IPS-18c (cell line): ENCODE measurements around the gene PROCR.
"Not testable (repeated sequence)": the region's sequence is repeated elsewhere in the genome, so short reads cannot be mapped to it uniquely, and the experiment has no call there.

Experiments
- H3K4me3 ChIP-seq: 2 replicates; pipeline ENCODE4 v1.7.0; 2013; ENCODE audit warnings: low read depth, mild to moderate bottlenecking, low read length, moderate library complexity; ENCODE audit not compliant: insufficient read depth
- H3K9me3 ChIP-seq: one replicate; pipeline ENCODE4 v1.6.1; 2013; ENCODE audit warnings: mild to moderate bottlenecking, low read length, moderate library complexity; ENCODE audit not compliant: control insufficient read depth, insufficient read depth

Gene PROCR

GRCh38 chr20:35171753-35172433 lies at the start of gene PROCR:
Gene PROCR, plus strand, starts transcription at chr20:35172072. Its CDS starts 83 bp downstream, at chr20:35172155.
- Histone ChIP-seq H3K9me3 (no peaks in the 10 kb centered on the region), H3K4me3 (peak within 1 kb of the TSS; percentile 57)

DNA sequence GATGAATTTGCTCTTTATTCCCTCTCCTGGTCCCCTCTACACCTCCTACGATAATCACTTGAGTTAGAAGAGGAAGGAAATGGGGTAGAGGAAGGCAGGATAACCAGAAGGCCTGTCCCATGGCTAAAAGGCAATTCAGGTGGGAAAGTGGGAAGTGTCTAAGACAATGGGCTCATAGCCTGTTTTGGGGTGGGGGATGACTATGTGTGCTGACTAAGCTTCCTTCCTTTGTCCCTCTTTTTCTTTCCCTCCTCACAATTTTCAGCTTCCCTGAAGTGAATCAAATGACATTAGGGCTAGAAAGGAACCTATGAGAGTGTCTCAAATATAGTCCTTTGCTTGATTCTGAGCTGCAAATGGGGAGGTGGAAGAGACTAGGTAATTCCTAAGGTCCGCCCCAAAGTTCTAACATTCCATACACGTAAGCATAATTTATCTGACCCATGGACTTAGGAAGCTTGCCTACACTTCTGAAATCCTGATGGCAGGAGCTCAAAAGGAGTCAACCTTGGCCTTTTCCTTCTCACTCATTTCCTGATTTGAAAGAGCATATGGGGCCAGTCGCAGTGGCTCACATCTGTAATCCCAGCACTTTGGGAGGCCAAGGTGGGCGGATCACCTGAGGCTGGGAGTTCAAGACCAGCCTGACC lies 49.0 kb upstream of the PROCR start:
- H3K9me3 ChIP-seq: no peaks in the 10 kb centered on the region
- H3K4me3 ChIP-seq: no peak overlapping the region

- no peak overlapping the region for H3K4me3 ChIP-seq
- no peaks in the 10 kb centered on the region for H3K9me3 ChIP-seq
These were observed 46.1 kb upstream of the PROCR start for GRCh38 chr20:35125753-35126152.

GRCh38 chr20:35129647-35130069 lies 42.2 kb upstream of the PROCR start:
- Histone ChIP-seq H3K4me3 (no peak overlapping the region), H3K9me3 (no peaks in the 10 kb centered on the region)

- Histone ChIP-seq H3K4me3 (no peak overlapping the region), H3K9me3 (no peaks in the 10 kb centered on the region)
These were observed 39.9 kb upstream of the PROCR start for GRCh38 chr20:35131934-35132333.

- no peak overlapping the region for H3K4me3 ChIP-seq
- H3K9me3 ChIP-seq: no peaks in the 10 kb centered on the region
These were observed 38.8 kb upstream of the PROCR start for GRCh38 chr20:35133031-35133430.

DNA sequence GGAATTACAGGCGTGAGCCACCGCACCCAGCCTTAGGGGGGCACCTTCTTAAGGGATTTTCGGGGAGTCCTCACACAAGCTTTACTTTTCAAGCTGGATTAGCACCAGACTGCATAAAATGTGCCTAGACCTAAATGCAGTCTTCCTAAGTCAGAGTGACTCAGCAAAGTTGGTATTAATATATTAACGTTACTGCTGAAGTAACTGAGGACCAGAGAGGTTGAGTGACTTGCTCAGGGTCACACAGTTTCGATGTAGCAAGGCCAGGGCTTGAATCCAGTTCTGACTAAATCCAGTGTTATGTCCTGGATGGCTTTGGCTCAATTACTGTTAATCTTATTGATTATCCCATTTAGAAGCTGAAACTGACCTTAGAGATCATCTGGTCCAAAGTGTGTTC lies 38.1 kb upstream of the PROCR start:
- Histone ChIP-seq H3K4me3 (no peak overlapping the region), H3K9me3 (no peaks in the 10 kb centered on the region)

- no peak overlapping the region for H3K4me3 ChIP-seq
These were observed 37.4 kb upstream of the PROCR start for GRCh38 chr20:35134472-35134871.

GRCh38 chr20:35134880-35135279 lies 37.0 kb upstream of the PROCR start:
- Histone ChIP-seq H3K9me3 (no peaks in the 10 kb centered on the region), H3K4me3 (no peak overlapping the region)

More at GRCh38 chr20:35134472-35134871, 37.4 kb upstream of the PROCR start:
- H3K9me3 ChIP-seq: no peaks in the 10 kb centered on the region

GRCh38 chr20:35135867-35136586 lies 35.8 kb upstream of the PROCR start:
- Histone ChIP-seq H3K4me3 (no peak overlapping the region), H3K9me3 (no peaks in the 10 kb centered on the region)

DNA sequence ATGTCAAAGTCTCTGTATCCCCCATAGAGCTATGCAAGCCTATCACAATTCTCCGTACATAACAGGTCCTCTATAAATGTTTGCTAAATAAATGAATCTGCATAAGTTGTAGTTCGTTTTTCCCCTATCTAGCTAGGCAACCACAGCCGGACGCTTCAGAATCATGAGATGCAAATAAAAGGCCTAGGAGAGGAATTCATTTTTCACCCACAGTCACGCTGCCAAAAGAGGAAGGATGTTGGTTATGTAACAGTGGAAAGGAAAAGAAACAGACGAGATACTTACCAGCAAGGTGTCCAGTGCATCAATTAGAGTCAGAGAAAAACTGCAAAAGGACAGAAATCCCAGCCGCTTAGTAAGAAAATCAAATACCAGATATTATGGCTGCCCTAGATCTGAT lies 27.2 kb upstream of the PROCR start:
- Histone ChIP-seq H3K4me3 (no peak overlapping the region), H3K9me3 (no peaks in the 10 kb centered on the region)

DNA sequence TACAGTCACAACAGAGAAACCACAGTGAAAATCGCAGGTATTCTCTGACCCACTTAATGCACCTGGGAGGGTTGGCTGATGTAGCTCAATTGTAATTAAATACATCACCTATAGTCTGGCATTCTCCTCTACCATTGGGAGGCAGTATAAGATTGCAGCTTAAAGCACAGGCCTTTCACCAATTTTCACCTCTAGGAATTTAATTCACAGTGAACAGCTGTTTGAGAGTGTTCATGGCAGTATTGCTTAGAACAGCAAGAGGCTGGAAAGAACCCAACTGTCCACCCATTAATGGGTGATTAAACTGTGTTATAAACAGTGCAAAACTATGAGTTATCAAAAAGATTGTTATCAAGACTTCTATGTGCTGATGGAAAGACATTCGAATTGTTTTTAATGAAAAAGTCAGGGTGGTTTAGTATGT lies 26.7 kb upstream of the PROCR start:
- Histone ChIP-seq H3K9me3 (no peaks in the 10 kb centered on the region), H3K4me3 (no peak overlapping the region)

- H3K4me3 ChIP-seq: peak overlapping the region; percentile 97
These were observed 25.5 kb upstream of the PROCR start for GRCh38 chr20:35146299-35146919.

GRCh38 chr20:35146920-35147574 lies 24.8 kb upstream of the PROCR start, which contains the start of gene EDEM2:
Gene EDEM2, minus strand, starts transcription at chr20:35147336. Its CDS starts 78 bp downstream, at chr20:35147258.
- Histone ChIP-seq H3K4me3 (peak within 1 kb of the TSS; percentile 97), H3K9me3 (peaks cover 3% of the 10 kb centered on the region)

More at GRCh38 chr20:35146299-35146919, 25.5 kb upstream of the PROCR start:
- peaks cover under 1% of the 10 kb centered on the region for H3K9me3 ChIP-seq

DNA sequence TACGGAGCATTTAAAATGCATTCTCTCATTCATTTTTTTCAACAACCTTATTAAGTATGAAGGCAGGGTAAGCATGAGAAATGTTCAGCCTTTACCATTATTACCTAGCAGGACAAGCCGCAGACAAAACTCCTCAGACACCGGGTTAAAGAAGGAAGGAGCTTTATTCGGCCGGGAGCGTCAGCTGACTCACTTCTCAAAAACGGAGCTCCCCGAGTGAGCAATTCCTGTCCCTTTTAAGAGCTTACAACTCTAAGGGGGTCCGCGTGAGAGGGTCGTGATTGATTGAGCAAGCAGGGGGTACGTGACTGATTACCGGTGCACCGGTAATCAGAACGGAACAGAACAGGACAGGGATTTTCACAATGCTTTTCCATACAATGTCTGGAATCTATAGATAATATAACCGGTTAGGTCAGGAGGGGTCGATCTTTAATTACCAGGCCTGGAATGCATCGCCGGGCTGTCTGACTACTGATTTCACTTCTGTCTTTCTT lies 24.2 kb upstream of the PROCR start:
- H3K4me3 ChIP-seq: peak overlapping the region; percentile 97; the same call in 1 of the 2 replicates
- not testable (repeated sequence) for H3K9me3 ChIP-seq

- no peak overlapping the region for H3K4me3 ChIP-seq
- H3K9me3 ChIP-seq: peaks cover 3% of the 10 kb centered on the region
These were observed 20.9 kb upstream of the PROCR start for GRCh38 chr20:35150846-35151579.
